Mesenchymal stem cell (in vitro differentiated cells and primary cell): Measurements from ENCODE around the gene ARPC2.
"Not testable (repeated sequence)": the region's sequence is repeated elsewhere in the genome, so short reads cannot be mapped to it uniquely, and the experiment has no call there.

Experiments used
- DNase-seq: peaks from one replicate; pipeline ENCODE4 v3.0.0-alpha.2; 2013
- H2AFZ ChIP-seq: one replicate; pipeline ENCODE4 v1.6.1; 2013; ENCODE audit warnings: low read depth, mild to moderate bottlenecking, control low read depth, inconsistent platforms, low read length, moderate library complexity
- H2AK5ac ChIP-seq: 2 replicates; pipeline ENCODE4 v1.6.1; 2013; ENCODE audit warnings: low read length, moderate library complexity, mild to moderate bottlenecking, inconsistent platforms; ENCODE audit not compliant: severe bottlenecking
- H2BK120ac ChIP-seq: one replicate; pipeline ENCODE4 v1.6.1; 2013; ENCODE audit warnings: low read depth, mild to moderate bottlenecking, inconsistent platforms, low read length, moderate library complexity
- H2BK12ac ChIP-seq, 2 experiments: one replicate each; pipeline ENCODE4 v1.6.1; 2013; ENCODE audit warnings: inconsistent platforms in 2 of 2, low read length in 2 of 2, mild to moderate bottlenecking in 2 of 2, moderate library complexity in 2 of 2, control low read depth in 1 of 2
- H2BK15ac ChIP-seq: one replicate; pipeline ENCODE4 v1.6.1; 2013; ENCODE audit warnings: mild to moderate bottlenecking, low read depth, inconsistent platforms; ENCODE audit not compliant: poor library complexity, severe bottlenecking
- H2BK5ac ChIP-seq: 2 replicates; pipeline ENCODE4 v1.6.1; 2013; ENCODE audit warnings: low read depth, mild to moderate bottlenecking, low read length, control low read depth, inconsistent platforms; ENCODE audit not compliant: poor library complexity, severe bottlenecking
- H3K14ac ChIP-seq, 2 experiments: one replicate each; pipeline ENCODE4 v1.6.1; 2013; ENCODE audit warnings: inconsistent platforms in 2 of 2, low read length in 2 of 2, control low read depth in 1 of 2, mild to moderate bottlenecking in 1 of 2, moderate library complexity in 1 of 2
- H3K18ac ChIP-seq, 2 experiments: one replicate each; pipeline ENCODE4 v1.6.1; 2013; ENCODE audit warnings: inconsistent platforms in 2 of 2, low read length in 2 of 2, control low read depth in 1 of 2, low read depth in 1 of 2, mild to moderate bottlenecking in 1 of 2
- H3K23ac ChIP-seq, 2 experiments: one replicate each; pipeline ENCODE4 v1.6.1; 2013; ENCODE audit warnings: inconsistent platforms in 2 of 2, low read length in 2 of 2, mild to moderate bottlenecking in 2 of 2, moderate library complexity in 2 of 2, control low read depth in 1 of 2
- H3K27ac ChIP-seq: 2 replicates; pipeline ENCODE4 v1.5.1; 2013; ENCODE audit warnings: mild to moderate bottlenecking, moderate library complexity, low read length, control low read depth, inconsistent platforms; ENCODE audit not compliant: poor library complexity, severe bottlenecking
- H3K27me3 ChIP-seq, 2 experiments: 2 replicates each; pipeline versions ENCODE4 v1.6.1 to v1.7.0; 2013; ENCODE audit warnings: low read length in 2 of 2, mild to moderate bottlenecking in 2 of 2, moderate library complexity in 2 of 2, control low read depth in 1 of 2, inconsistent platforms in 1 of 2; ENCODE audit not compliant: control insufficient read depth in 1 of 2, insufficient read depth in 1 of 2
- H3K36me3 ChIP-seq, 2 experiments: 2 replicates each; pipeline versions ENCODE4 v1.6.1 to v1.7.0; 2013; ENCODE audit warnings: low read length in 2 of 2, control low read depth in 1 of 2, inconsistent platforms in 1 of 2, low read depth in 1 of 2, mild to moderate bottlenecking in 1 of 2; ENCODE audit not compliant: insufficient read depth in 2 of 2, control insufficient read depth in 1 of 2
- H3K4ac ChIP-seq, 2 experiments: one replicate each; pipeline ENCODE4 v1.6.1; 2013; ENCODE audit warnings: inconsistent platforms in 2 of 2, low read length in 2 of 2, mild to moderate bottlenecking in 2 of 2, moderate library complexity in 2 of 2, control low read depth in 1 of 2, low read depth in 1 of 2
- H3K4me1 ChIP-seq: 2 replicates; pipeline ENCODE4 v1.6.1; 2013; ENCODE audit warnings: low read depth, low read length, control low read depth; ENCODE audit not compliant: control insufficient read depth, insufficient read depth
- H3K4me2 ChIP-seq: 2 replicates; pipeline ENCODE4 v1.6.1; 2013; ENCODE audit warnings: low read length, mild to moderate bottlenecking, inconsistent platforms; ENCODE audit not compliant: poor library complexity, severe bottlenecking
- H3K4me3 ChIP-seq, 2 experiments: 2 replicates each; pipeline versions ENCODE4 v1.5.1 to v1.7.0; 2013; ENCODE audit warnings: low read length in 2 of 2, mild to moderate bottlenecking in 2 of 2, control low read depth in 1 of 2, low read depth in 1 of 2; ENCODE audit not compliant: insufficient read depth in 1 of 2
- H3K79me1 ChIP-seq: replicated peaks from 2 replicates; pipeline ENCODE4 v1.6.1; 2013; ENCODE audit warnings: mild to moderate bottlenecking, control low read depth, low read length, inconsistent platforms; ENCODE audit not compliant: poor library complexity, severe bottlenecking
- H3K9ac ChIP-seq: 2 replicates; pipeline ENCODE4 v1.7.0; 2013; ENCODE audit warnings: mild to moderate bottlenecking, low read length, moderate library complexity
- H3K9me3 ChIP-seq: 2 replicates; pipeline ENCODE4 v1.7.0; 2013; ENCODE audit warnings: mild to moderate bottlenecking, low read length; ENCODE audit not compliant: control insufficient read depth
- H4K8ac ChIP-seq: one replicate; pipeline ENCODE4 v1.6.1; 2013; ENCODE audit warnings: inconsistent platforms, mild to moderate bottlenecking, low read length, moderate library complexity
- H4K91ac ChIP-seq: one replicate; pipeline ENCODE4 v1.6.1; 2013; ENCODE audit warnings: mild to moderate bottlenecking, low read length, inconsistent platforms
- WGBS: methylation state at CpG from one replicate; pipeline ENCODE4 v1.1.7; 2013; ENCODE audit warnings: mixed read lengths; 5-methylcytosine and 5-hydroxymethylcytosine counted together

The ARPC2 gene

DNA sequence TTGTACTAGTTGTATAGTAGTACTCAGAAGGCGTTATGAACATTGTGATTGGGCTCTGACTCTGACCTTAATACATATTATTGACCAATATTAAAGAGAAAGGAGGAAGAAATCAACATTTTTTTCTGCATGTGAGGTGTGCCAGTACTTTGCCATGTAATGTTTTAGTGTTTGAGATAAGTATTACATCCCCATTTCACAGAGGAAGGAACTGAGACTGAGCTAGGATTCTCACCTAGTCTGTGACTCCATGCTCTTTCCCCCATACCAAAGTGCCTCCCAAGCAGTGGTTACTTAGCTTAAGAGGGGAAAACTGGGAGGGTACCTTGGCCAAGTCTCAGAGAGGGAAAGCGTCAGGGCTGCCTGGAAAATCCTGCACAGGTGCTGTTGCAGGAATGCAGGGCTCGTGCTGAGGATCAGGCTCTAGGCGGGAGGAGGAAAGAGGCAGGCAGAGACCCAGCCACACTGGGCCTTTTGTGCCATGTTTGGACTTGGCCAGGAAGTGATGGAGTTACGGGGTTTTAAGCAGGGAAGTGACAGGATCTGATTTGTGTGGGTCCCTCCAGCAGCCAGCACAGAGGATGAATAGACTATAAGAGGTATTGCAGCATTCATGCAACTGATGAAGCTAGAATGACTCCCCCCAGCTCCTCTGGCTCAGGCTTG, 55.0 kb downstream of the ARPC2 start:
- no peak overlapping the region for H3K18ac ChIP-seq
- peak overlapping the region in 1 of 2 experiments; percentile 99 for H3K4me3 ChIP-seq
- WGBS: 89% methylated on average over 3 of the region's 5 CpGs
- H4K8ac ChIP-seq: peak overlapping the region; percentile 35
- H3K27ac ChIP-seq: no peak overlapping the region
- H2BK5ac ChIP-seq: no peak overlapping the region
- H2AFZ ChIP-seq: no peak overlapping the region
- peaks cover 42 to 48% of the 10 kb centered on the region in 2 experiments for H3K36me3 ChIP-seq
- H3K4me1 ChIP-seq: peaks cover 22% of the 10 kb centered on the region
- no peak for DNase-seq
- H2BK120ac ChIP-seq: no peak overlapping the region
- no peaks in the 10 kb centered on the region for H3K27me3 ChIP-seq
- H3K9me3 ChIP-seq: no peaks in the 10 kb centered on the region
- H3K9ac ChIP-seq: peak overlapping the region; percentile 94
- no peak overlapping the region for H3K23ac ChIP-seq
- no peak overlapping the region for H3K4me2 ChIP-seq
- H3K4ac ChIP-seq: peak overlapping the region in 1 of 2 experiments; percentile 53
- peak overlapping the region in 1 of 2 experiments; percentile 37 for H2BK12ac ChIP-seq
- H3K14ac ChIP-seq: no peak overlapping the region
- peaks cover 40% of the 10 kb centered on the region for H3K79me1 ChIP-seq
- no peak overlapping the region for H4K91ac ChIP-seq
- H2BK15ac ChIP-seq: no peak overlapping the region
- H2AK5ac ChIP-seq: peak overlapping the region; percentile 5

- no peak overlapping the region for H3K14ac ChIP-seq
- H3K27ac ChIP-seq: no peak overlapping the region
- H2AFZ ChIP-seq: no peak overlapping the region
- H3K9ac ChIP-seq: peak overlapping the region; percentile 94
- peak overlapping the region; percentile 43 for H4K91ac ChIP-seq
- H4K8ac ChIP-seq: peak overlapping the region; percentile 35
- no peak overlapping the region for H2BK5ac ChIP-seq
- no peak overlapping the region for H3K23ac ChIP-seq
- H2BK15ac ChIP-seq: no peak overlapping the region
- no peak overlapping the region for H2BK120ac ChIP-seq
- peaks cover 22% of the 10 kb centered on the region for H3K4me1 ChIP-seq
- H2BK12ac ChIP-seq: peak overlapping the region in 1 of 2 experiments; percentile 29
- peaks cover 39% of the 10 kb centered on the region for H3K79me1 ChIP-seq
- peak overlapping the region; percentile 35 for H2AK5ac ChIP-seq
- H3K9me3 ChIP-seq: no peaks in the 10 kb centered on the region
- peaks cover 42 to 48% of the 10 kb centered on the region in 2 experiments for H3K36me3 ChIP-seq
- H3K4me2 ChIP-seq: peak overlapping the region; percentile 44
- no peaks in the 10 kb centered on the region for H3K27me3 ChIP-seq
- H3K4ac ChIP-seq: no peak overlapping the region
- H3K18ac ChIP-seq: no peak overlapping the region
- H3K4me3 ChIP-seq: peak overlapping the region in 1 of 2 experiments; percentile 99
- DNase-seq: peak; percentile 90
- WGBS: 51% methylated on average over 16 of the region's 18 CpGs
These were observed 55.7 kb downstream of the ARPC2 start for GRCh38 chr2:218272531-218273212.

DNA sequence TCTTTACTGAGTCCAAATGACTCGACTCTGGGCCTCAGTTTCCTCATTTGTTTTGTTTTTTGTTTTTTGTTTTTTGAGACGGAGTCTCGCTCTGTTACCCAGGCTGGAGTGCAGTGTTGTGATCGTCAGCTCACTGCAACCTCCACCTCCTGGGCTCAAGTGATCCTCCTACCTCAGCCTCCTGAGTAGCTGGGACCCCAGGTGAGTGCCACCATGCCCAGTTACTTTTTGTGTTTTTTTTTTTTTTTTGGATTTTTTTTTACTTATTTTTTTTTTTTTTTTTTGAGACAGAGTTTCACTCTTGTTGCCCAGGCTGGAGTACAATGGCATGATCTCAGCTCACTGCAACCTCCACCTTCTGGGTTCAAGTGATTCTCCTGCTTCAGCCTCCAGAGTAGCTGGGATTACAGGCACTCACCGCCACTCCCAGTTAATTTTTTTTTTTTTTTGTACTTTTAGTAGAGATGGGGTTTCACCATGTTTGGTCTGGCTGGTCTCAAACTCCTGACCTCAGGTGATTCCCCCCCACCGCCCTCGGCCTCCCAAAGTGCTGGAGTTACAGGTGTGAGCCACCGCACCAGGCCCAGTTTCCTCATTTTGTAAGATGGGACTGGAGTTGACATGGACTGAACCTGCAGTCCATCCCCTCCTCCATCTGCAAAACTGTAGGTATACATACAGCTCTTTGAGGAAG, 56.4 kb downstream of the ARPC2 start:
- not testable (repeated sequence) for H3K4me2 ChIP-seq, H2AFZ ChIP-seq, H3K4me3 ChIP-seq, H2BK120ac ChIP-seq, H3K4ac ChIP-seq, H3K27me3 ChIP-seq, H3K27ac ChIP-seq, H2BK5ac ChIP-seq, H4K91ac ChIP-seq, H3K9me3 ChIP-seq, H3K18ac ChIP-seq, H4K8ac ChIP-seq, H3K14ac ChIP-seq, DNase-seq, H2BK12ac ChIP-seq, H2BK15ac ChIP-seq, H3K23ac ChIP-seq
- H3K4me1 ChIP-seq: peaks cover 22% of the 10 kb centered on the region
- H2AK5ac ChIP-seq: peak overlapping the region; percentile 35
- peaks cover 45% of the 10 kb centered on the region for H3K79me1 ChIP-seq
- WGBS: 100% methylated on average over 5 of the region's 8 CpGs
- peak overlapping the region; percentile 63 for H3K9ac ChIP-seq
- peaks cover 48 to 54% of the 10 kb centered on the region in 2 experiments for H3K36me3 ChIP-seq

- Histone ChIP-seq H2BK5ac (no peak overlapping the region), H4K91ac (no peak overlapping the region), H3K9ac (peak overlapping the region; percentile 12), H2BK15ac (no peak overlapping the region), H2AK5ac (no peak overlapping the region), H3K27me3 (no peaks in the 10 kb centered on the region), H3K4me2 (no peak overlapping the region), H3K4ac (no peak overlapping the region), H4K8ac (no peak overlapping the region), H3K23ac (no peak overlapping the region), H3K4me3 (no peak overlapping the region), H3K4me1 (peaks cover 23% of the 10 kb centered on the region), H3K9me3 (no peaks in the 10 kb centered on the region), H2BK120ac (no peak overlapping the region), H3K79me1 (peaks cover 51% of the 10 kb centered on the region), H3K18ac (no peak overlapping the region), H2AFZ (no peak overlapping the region), H3K27ac (no peak overlapping the region), H3K36me3 (peaks cover 53 to 60% of the 10 kb centered on the region in 2 experiments), H3K14ac (no peak overlapping the region), H2BK12ac (no peak overlapping the region)
- no peak for DNase-seq
- WGBS: 100% methylated on average over 1 of the region's 2 CpGs
These were observed 56.9 kb downstream of the ARPC2 start for GRCh38 chr2:218273908-218274249.
